GM23248 (cell line): ENCODE data around the gene TMEM108. TPM values are rescaled to one million over a fixed set of nuclear protein-coding genes. Genes with fewer than 3 reads are reported as not detected.

Experiments
- DNase-seq: peaks from one replicate; pipeline ENCODE4 v3.0.0-alpha.2; 2015
- H2AFZ ChIP-seq: fragments of 200-600 bp; sonication (generic); 2 replicates; pipeline ENCODE4 v1.6.1; 2016; ENCODE audit warnings: antibody characterized with exemption
- H3F3A ChIP-seq: fragments of 200-600 bp; sonication (generic); 2 replicates; pipeline ENCODE4 v1.6.1; 2016; ENCODE audit warnings: mild to moderate bottlenecking, antibody characterized with exemption, mixed run types; ENCODE audit not compliant: insufficient read depth
- H3K27ac ChIP-seq: fragments of 200-600 bp; sonication (generic); 2 replicates; pipeline ENCODE4 v1.5.1; 2016; ENCODE audit warnings: mild to moderate bottlenecking
- H3K27me3 ChIP-seq: fragments of 200-600 bp; sonication (generic); replicated peaks from 2 replicates; pipeline ENCODE4 v1.6.1; 2016; ENCODE audit warnings: mild to moderate bottlenecking; ENCODE audit not compliant: insufficient read depth
- H3K36me3 ChIP-seq: fragments of 200-600 bp; sonication (generic); 2 replicates; pipeline ENCODE4 v1.6.1; 2016; ENCODE audit warnings: low read depth, mild to moderate bottlenecking
- H3K4me1 ChIP-seq: fragments of 200-600 bp; sonication (generic); 2 replicates; pipeline ENCODE4 v1.6.1; 2016; ENCODE audit warnings: mild to moderate bottlenecking; ENCODE audit not compliant: insufficient read depth
- H3K4me2 ChIP-seq: fragments of 200-600 bp; sonication (generic); one replicate; pipeline ENCODE4 v1.6.1; 2016; ENCODE audit warnings: mild to moderate bottlenecking; ENCODE audit not compliant: unreplicated experiment
- H3K4me3 ChIP-seq: fragments of 200-600 bp; sonication (generic); 2 replicates; pipeline ENCODE4 v1.5.1; 2016; ENCODE audit warnings: mild to moderate bottlenecking
- H3K79me2 ChIP-seq: fragments of 200-600 bp; sonication (generic); 2 replicates; pipeline ENCODE4 v1.6.1; 2016; ENCODE audit warnings: mild to moderate bottlenecking; ENCODE audit not compliant: insufficient read depth
- H3K9ac ChIP-seq: fragments of 200-600 bp; sonication (generic); 2 replicates; pipeline ENCODE4 v1.6.1; 2016; ENCODE audit warnings: mild to moderate bottlenecking
- H3K9me2 ChIP-seq: fragments of 200-600 bp; sonication (generic); 2 replicates; pipeline ENCODE4 v1.6.1; 2016; ENCODE audit warnings: mixed run types, mild to moderate bottlenecking, moderate library complexity; ENCODE audit not compliant: insufficient read depth
- H3K9me3 ChIP-seq: fragments of 200-600 bp; sonication (generic); one replicate; pipeline ENCODE4 v1.6.1; 2017; ENCODE audit warnings: low read depth
- H4K20me1 ChIP-seq: fragments of 200-600 bp; sonication (generic); 2 replicates; pipeline ENCODE4 v1.6.0; 2016; ENCODE audit not compliant: insufficient read depth
- EZH2 ChIP-seq: fragments of 200-600 bp; sonication (generic); IDR thresholded peaks from 2 replicates; pipeline ENCODE4 v1.6.1; 2018; ENCODE audit warnings: antibody characterized with exemption, mild to moderate bottlenecking; ENCODE audit not compliant: insufficient read depth, poor library complexity, severe bottlenecking
- EZH2phosphoT487 ChIP-seq: fragments of 200-600 bp; sonication (generic); IDR thresholded peaks from 2 replicates; pipeline ENCODE4 v1.6.1; 2018; ENCODE audit warnings: antibody characterized with exemption, moderate library complexity, mild to moderate bottlenecking, low read depth; ENCODE audit not compliant: insufficient read depth
- WGBS, 2 experiments: methylation state at CpG; one replicate each; pipeline ENCODE4 v1.1.6; 2015 to 2017; ENCODE audit warnings: low lambda C conversion rate in 2 of 2, low coverage in 1 of 2; ENCODE audit errors: missing lambda C conversion rate in 2 of 2; 5-methylcytosine and 5-hydroxymethylcytosine counted together
- in situ Hi-C: fragments of 300-500 bp; cut with MboI; formaldehyde crosslinking; loops from 2 replicates; pipeline ENCODE4 v1.15.0; 2020
- polyA plus RNA-seq: library from polyadenylated mRNA; unstranded; fragments of >200 nt; fragmentation: Nextera tagmentation; extraction: Ambion mirVana; gene quantifications from 2 replicates; pipeline ENCODE4 v1.2.1, GENCODE V29; 2016
- total RNA-seq: library from RNA; depleted of rRNA; stranded (reverse); fragments of >200 nt; shearing (Covaris generic); gene quantifications from 2 replicates; pipeline ENCODE4 v1.2.3, GENCODE V29; 2014

TMEM108 gene
- total and polyA plus RNA-seq, 2 experiments from 2014 or later: not detected

- H3K9ac ChIP-seq: no peak overlapping the region
- H3K36me3 ChIP-seq: no peaks in the 10 kb centered on the region
- TF ChIP-seq EZH2 (no peak), EZH2phosphoT487 (no peak)
- WGBS, 2 experiments: 19 to 36% methylated on average over 2 of the region's 2 CpGs
- no peak for DNase-seq
- no peaks in the 10 kb centered on the region for H3F3A ChIP-seq
- no peaks in the 10 kb centered on the region for H3K79me2 ChIP-seq
- no peaks in the 10 kb centered on the region for H4K20me1 ChIP-seq
- no peak overlapping the region for H3K4me3 ChIP-seq
- no peaks in the 10 kb centered on the region for H3K9me2 ChIP-seq
- H3K27me3 ChIP-seq: no peaks in the 10 kb centered on the region
- no peaks in the 10 kb centered on the region for H3K4me1 ChIP-seq
- H3K9me3 ChIP-seq: no peaks in the 10 kb centered on the region
- H2AFZ ChIP-seq: no peak overlapping the region
- in situ Hi-C loops: no loop called here
- no peak overlapping the region for H3K4me2 ChIP-seq
- no peak overlapping the region for H3K27ac ChIP-seq
These were observed 89.2 kb downstream of the TMEM108 start for GRCh38 chr3:133127381-133127780.

- no peaks in the 10 kb centered on the region for H3K27me3 ChIP-seq
- H3K36me3 ChIP-seq: no peaks in the 10 kb centered on the region
- H3K9ac ChIP-seq: no peak overlapping the region
- TF ChIP-seq EZH2 (no peak), EZH2phosphoT487 (no peak)
- H4K20me1 ChIP-seq: no peaks in the 10 kb centered on the region
- no peak overlapping the region for H3K4me3 ChIP-seq
- 0 out of 2 replicates have a peak, but pooled peaks cover 3% of the 10 kb centered on the region for H3K9me2 ChIP-seq
- no peaks in the 10 kb centered on the region for H3K4me1 ChIP-seq
- H3K79me2 ChIP-seq: no peaks in the 10 kb centered on the region
- WGBS, 2 experiments: 0% methylated on average over 1 of the region's 1 CpG
- H3K9me3 ChIP-seq: no peaks in the 10 kb centered on the region
- H3K4me2 ChIP-seq: no peak overlapping the region
- DNase-seq: peak; percentile 43
- H3F3A ChIP-seq: no peaks in the 10 kb centered on the region
- H2AFZ ChIP-seq: no peak overlapping the region
- no peak overlapping the region for H3K27ac ChIP-seq
- in situ Hi-C loops: no loop called here
These were observed 92.0 kb downstream of the TMEM108 start for GRCh38 chr3:133130168-133130567.

GRCh38 chr3:133135306-133135705 lies 97.1 kb downstream of the TMEM108 start:
- TF ChIP-seq EZH2phosphoT487: no peak
- Histone ChIP-seq H3K27ac (no peak overlapping the region), H2AFZ (no peak overlapping the region), H3K4me2 (no peak overlapping the region), H3K9me3 (no peaks in the 10 kb centered on the region), H3K79me2 (no peaks in the 10 kb centered on the region), H3K4me3 (no peak overlapping the region), H3F3A (no peaks in the 10 kb centered on the region), H3K9me2 (0 out of 2 replicates have a peak, but pooled peaks cover 3% of the 10 kb centered on the region), H3K36me3 (no peaks in the 10 kb centered on the region), H4K20me1 (no peaks in the 10 kb centered on the region), H3K4me1 (no peaks in the 10 kb centered on the region), H3K9ac (no peak overlapping the region), H3K27me3 (no peaks in the 10 kb centered on the region)
- WGBS, 2 experiments: 30 to 35% methylated on average over 5 of the region's 5 CpGs
- DNase-seq: no peak
- in situ Hi-C loops: no loop called here

GRCh38 chr3:133136114-133137041 lies 98.2 kb downstream of the TMEM108 start:
- Histone ChIP-seq H3K27me3 (no peaks in the 10 kb centered on the region), H2AFZ (no peak overlapping the region), H3F3A (no peaks in the 10 kb centered on the region), H3K4me3 (no peak overlapping the region), H3K36me3 (no peaks in the 10 kb centered on the region), H3K9me2 (0 out of 2 replicates have a peak, but pooled peaks cover 3% of the 10 kb centered on the region), H3K9ac (no peak overlapping the region), H3K4me1 (no peaks in the 10 kb centered on the region), H3K9me3 (no peaks in the 10 kb centered on the region), H4K20me1 (no peaks in the 10 kb centered on the region), H3K27ac (no peak overlapping the region), H3K79me2 (no peaks in the 10 kb centered on the region), H3K4me2 (no peak overlapping the region)
- WGBS, 2 experiments: 53 to 68% methylated on average over 2 of the region's 2 CpGs
- in situ Hi-C loops: no loop called here
- peak; percentile 10 for DNase-seq
- TF ChIP-seq EZH2phosphoT487 (no peak), EZH2 (no peak)
